ENCODE data around the gene ITGB7.
A peak's percentile ranks its signal among the peaks of the same experiment; 100 is the strongest.

The ITGB7 gene, protein sequence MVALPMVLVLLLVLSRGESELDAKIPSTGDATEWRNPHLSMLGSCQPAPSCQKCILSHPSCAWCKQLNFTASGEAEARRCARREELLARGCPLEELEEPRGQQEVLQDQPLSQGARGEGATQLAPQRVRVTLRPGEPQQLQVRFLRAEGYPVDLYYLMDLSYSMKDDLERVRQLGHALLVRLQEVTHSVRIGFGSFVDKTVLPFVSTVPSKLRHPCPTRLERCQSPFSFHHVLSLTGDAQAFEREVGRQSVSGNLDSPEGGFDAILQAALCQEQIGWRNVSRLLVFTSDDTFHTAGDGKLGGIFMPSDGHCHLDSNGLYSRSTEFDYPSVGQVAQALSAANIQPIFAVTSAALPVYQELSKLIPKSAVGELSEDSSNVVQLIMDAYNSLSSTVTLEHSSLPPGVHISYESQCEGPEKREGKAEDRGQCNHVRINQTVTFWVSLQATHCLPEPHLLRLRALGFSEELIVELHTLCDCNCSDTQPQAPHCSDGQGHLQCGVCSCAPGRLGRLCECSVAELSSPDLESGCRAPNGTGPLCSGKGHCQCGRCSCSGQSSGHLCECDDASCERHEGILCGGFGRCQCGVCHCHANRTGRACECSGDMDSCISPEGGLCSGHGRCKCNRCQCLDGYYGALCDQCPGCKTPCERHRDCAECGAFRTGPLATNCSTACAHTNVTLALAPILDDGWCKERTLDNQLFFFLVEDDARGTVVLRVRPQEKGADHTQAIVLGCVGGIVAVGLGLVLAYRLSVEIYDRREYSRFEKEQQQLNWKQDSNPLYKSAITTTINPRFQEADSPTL

DNA sequence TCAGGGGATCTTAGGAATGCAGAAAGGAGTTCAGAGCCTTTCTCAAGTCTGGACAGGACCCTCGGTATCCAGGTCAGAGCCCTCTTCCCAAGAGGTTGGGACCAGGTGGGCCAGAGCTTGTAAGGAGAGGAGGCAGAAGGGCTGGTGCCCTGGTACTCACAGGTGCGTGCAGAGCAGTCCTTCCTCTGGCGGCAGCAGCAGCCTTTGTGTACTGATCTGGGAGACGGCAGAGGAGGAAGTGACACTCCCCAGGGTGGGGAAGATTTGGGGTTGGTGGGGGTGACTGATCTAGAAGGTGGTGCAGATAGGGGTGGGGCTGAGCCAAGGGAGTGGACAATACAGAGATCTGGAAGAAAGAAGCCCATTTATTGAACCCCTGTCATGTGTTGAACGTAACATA is at the start of gene ITGB7:
TSS of gene ITGB7 (minus strand) at position 210 of the 400 bp plus-strand sequence. CDS start 6,808 bp downstream, outside the sequence.
- DNase-seq, result no peak

DNA sequence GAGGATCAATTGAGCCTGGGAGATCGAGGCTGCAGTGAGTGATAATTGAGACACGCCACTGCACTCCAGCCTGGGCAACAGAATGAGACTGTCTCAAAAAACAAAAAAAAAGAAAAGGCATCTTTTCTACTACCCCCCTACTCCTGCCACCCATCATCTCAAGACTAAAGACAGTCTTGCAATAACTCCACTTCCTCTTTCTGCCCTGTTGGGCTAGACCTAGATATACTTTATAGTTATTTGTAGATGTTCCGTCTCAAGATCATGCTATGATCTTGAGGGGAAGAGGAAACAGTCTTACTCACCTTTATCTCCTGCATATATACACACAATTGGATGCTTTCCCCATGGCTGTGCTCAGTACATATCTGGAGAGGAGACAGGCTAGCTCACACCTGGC is 48.9 kb upstream of the ITGB7 start:
- DNase-seq, result no peak

DNA sequence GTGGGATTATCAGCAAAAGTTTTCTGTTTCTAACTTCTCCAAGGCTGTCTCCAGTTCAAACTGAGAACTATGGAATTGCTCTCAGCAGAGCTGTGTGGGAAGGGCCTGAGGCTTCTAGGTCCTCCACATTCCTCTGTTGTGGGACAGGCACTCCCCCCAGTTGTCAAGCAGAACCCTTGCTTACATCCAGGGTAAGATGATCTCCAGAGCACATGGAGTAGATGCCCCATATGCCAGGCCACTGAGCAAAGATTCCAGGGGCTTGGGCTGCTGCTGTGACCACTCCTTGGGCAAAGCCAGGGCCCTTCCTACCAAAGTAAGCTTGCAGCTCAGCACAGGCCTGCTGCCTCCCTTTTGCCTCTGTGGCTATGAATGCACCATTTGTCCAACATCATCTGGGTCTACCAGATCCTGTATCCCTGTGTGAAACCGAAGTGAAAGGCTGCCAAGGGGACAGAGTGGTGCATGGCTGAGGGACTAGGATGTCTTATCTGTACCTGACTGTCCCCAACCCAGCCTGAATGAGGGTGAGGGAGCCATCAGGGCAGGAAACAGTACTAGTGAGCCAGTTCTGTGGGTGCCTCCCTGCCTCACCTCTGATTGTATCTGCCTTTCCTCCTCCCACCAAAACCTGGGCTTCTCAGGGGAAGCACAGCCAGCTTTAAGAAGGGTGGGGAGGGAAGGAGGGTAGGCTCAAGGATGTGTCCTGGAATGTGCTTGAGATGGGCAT is 47.9 kb upstream of the ITGB7 start:
- DNase-seq, result no peak

DNA sequence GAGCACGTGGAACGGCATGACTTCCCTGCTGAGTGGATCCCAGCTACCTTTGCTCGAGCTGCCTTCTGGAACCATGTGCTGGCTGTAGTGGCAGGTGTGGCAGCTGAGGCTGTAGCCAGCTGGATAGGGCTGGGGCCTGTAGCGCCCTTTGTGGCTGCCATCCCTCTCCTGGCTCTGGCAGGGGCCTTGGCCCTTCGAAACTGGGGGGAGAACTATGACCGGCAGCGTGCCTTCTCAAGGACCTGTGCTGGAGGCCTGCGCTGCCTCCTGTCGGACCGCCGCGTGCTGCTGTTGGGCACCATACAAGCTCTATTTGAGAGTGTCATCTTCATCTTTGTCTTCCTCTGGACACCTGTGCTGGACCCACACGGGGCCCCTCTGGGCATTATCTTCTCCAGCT is 46.2 kb upstream of the ITGB7 start:
- no peak for DNase-seq

DNA sequence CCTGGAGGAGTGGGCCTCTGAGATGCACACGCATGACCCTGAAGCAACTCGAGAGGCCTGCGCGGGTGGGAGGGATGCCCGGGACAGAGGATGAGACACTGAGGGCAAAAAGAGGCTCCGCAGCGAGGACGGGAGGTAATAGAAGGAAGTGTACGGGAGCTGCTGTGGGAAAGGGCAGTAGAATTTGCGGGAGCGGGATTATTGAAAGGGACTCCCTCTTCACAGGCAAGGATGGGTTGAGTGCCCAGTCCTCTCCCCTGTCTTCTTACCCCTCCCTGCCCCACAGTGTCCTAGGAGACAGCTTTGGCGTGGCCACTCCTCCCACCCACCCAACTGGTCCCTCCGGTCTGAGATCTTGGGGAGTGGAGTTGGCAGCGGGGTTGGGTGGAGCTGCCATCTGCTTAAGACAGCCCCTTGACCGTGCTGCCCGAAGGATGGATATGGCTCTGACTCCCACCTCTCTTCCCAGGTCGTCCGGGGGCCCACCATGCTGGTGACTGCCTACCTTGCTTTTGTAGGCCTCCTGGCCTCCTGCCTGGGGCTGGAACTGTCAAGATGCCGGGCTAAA is 45.4 kb upstream of the ITGB7 start:
- DNase-seq, result peak; percentile 14

DNA sequence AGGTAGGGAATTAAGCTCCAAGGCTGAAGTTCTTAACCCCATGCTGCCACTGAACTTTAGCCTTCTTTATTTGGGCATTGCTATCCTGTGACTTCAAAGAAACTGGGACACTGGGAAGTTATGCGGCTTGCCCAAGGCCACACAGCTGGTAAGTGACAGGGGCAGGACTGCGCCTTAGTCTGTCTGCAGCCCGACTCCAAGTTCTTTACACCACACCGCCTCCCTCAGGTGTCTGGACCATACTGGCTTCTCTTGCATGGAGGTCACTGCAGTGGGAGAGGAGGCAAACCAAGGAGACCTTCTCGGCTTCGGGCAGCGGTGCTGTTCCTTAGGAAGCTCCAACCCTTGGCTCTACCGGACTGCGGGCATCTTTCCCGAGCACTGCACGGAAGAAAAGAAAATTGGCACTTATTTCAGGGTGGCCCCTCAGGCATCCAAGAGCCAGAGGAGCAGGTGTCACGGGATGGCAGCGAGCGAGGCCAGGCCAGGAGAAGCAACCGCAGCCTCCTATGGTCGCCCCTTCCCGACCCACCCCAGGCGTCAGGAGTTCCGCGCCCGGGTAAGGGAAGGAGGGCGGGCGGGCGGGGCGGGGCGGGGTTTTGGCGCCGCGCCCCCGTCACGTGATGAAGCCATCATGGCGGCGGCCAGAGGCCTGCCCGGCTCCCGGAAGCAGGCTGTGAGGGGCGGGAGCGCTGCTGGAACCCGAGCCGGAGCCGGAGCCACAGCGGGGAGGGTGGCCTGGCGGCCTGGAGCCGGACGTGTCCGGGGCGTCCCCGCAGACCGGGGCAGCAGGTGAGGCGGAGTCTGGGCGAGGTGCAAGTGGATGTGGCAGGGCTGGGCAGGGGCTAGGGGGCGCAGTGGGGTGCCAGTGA is 44.7 kb upstream of the ITGB7 start:
- DNase-seq, result peak; percentile 65

DNA sequence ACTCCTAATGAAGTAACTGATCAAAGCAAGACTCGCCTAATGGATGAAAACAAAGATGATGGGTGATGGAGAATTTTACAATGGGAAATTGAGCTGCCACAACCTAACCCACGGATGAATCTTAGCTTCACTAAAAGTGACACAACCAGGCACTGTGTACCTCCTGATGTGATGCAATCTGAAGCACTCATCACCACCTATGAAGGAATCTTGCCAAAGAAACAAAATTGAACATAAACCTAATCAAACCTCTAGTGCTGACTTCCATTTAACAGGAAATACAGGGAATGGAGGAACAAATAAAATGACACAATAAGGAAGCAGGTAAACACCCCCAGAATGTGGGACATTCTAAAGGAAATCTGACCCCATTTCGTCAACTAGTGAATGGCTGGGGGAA is 38.2 kb upstream of the ITGB7 start:
- no peak for DNase-seq

DNA sequence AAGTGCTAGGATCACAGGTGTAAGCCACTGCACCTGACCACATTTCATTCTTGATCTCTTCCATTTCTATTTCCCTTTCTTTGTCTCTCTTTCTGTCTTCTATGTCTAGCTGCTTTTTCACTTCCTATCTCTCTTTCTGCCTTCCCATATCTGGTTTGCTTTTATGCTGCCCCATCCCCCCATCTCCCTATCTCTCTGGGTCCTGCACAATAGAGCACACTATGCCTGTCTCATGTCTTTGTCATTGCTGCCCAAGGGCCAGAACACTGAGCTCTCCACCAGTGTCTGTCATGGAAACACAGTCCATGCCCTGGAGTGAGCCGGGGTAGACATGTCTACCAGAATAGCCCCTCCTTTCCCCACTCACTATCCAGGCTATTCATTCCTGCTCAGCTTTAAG is 37.3 kb upstream of the ITGB7 start:
- no peak for DNase-seq

DNA sequence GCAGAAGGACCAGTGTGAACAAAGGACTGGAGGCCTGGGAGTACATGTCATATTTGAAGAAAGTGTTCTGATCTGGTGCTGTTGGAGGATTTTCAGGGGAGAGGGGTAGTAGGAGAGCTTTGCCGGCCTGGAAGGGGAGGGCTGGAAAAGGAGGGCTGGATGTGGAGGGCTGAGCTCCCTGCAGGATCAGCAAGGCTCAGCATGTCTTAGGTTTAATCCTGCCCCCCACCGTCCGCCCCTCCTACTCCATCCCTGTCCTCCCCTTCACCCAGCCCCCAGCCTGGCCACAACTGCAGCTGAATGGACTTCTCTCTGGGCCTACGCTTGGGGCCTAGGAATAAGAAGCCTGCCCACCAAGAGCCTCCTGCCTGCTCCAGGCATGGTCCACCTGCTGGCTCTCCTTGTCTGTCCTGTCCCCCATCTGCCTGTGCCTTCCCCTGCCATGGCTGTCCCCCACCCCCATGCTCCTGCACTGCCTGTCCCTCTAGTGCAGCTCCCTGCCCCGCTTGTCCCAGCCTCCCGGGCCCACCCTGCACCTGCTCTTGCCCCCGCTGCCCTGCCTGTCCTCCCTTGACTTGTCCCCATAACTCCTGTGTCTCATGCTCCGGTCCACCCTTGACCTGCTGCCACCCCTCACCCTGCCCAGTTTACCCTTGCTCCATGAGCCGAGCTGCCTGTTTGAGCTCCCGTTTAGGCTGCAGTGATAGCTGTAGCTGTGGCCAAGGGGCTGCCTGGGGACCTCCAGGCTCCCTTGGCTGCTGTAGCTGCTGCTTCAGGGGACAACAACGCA is 34.8 kb upstream of the ITGB7 start:
- DNase-seq, result no peak

DNA sequence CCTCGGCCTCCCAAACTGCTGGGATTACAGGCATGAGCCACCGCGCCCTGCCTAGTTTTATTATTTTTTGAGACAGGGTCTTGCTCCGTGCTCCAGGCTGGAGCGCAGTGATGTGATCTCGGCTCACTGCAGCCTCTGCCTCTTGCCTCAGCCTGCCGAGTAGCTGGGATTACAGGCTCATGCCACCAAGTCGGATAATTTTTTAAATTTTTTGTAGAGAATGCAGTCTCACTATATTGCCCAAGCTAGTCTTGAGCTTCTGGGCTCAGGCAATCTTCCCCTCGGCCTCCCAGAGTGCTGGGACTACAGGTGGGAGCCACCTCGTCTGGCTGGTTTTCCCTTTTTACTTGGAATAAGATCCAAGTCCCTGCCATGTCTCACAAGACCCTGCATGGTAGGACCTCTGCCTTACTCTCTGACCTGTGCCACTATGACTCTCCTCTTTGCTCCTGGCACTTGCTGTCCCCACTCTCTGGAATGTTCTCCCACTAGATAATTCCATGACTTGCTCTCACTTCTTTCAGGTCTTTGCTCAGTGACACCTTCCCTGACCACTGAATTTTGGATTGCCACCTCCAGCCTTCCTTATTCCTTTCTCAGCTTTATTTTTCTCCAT is 32.7 kb upstream of the ITGB7 start:
- no peak for DNase-seq

DNA sequence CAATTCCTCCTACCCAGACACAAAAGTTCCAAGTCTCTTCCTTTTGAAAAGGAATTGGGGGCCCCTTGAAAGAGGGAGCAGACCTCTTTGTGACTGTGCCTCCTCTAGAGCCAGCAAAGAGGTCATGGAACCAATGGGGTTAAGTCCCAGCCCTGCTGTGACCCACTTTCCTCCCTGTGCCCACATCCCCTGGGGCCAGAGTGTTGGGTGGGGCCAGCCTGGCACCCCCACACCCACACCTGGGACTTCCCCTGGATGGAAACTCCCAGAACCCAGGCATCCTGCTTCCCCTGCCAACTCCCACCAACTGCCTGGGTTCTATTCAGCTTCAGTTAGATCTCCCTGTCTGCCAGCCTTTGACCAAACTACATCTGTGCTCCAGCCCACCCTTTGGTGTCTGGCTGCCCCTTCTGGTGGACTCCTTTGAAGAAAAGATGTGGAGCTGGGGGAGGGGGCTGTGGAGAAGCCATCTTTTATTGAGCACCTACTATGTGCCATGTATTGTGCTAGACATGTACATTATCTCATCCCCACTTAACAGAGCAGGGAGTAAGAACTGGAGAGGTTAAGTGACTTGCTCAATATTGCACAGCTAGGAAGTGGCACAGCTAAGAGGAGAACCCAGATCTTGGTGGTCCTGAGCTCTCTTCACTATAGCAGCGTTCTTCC is 29.5 kb upstream of the ITGB7 start:
- no peak for DNase-seq

DNA sequence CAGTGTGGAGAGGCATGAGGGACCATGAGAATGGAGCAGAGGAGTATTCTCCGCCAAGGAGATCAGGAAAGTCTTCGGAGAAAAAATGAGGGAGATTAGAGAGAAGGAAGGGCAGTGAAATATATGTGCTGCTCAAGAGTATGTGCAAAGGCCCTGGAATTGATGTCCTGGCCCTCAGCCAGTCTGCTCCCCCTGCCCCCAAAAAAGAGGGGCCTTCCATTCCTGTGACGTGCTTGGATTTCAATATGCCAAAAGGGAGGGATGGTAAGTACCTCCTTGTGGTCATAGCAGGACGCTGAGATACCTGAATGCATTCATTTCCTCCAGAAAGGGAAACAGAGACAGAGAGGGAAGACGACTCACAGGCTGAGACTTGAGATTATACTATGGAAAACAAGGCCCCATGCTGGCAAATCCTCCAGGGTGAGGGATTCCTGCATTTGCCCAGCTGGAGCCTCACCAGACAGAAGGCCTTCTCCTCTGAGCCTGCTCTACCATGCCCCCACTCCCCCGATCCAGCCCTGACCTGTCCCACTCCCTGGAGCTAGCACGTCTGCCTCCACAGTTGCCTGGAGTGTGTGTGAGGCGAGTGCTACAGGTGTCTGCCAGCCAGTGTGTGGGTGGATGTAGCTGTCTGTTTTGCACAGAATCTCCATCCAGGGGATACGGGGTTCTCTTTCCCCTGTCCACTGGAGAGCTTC is 28.8 kb upstream of the ITGB7 start:
- DNase-seq, result no peak

DNA sequence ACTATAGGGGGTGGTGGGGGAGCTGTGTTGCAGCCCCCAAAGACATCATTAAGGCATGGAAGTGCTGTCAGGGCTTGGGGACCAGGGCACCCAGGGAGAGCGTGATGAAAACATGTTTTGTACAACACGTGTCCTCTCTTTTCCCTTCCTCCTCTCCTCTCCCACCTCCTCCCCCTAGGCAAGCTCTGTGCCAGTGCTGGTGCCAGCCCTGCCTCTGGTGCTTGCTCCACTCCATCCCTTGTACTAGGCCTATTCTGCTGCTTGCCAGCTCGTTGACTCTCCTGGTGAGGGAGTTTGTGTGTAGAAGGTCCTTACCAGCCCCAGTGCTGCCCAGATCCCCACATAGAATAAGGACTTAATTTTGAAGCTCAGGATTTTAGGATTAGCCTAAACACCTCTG is 28.1 kb upstream of the ITGB7 start:
- DNase-seq, result no peak

DNA sequence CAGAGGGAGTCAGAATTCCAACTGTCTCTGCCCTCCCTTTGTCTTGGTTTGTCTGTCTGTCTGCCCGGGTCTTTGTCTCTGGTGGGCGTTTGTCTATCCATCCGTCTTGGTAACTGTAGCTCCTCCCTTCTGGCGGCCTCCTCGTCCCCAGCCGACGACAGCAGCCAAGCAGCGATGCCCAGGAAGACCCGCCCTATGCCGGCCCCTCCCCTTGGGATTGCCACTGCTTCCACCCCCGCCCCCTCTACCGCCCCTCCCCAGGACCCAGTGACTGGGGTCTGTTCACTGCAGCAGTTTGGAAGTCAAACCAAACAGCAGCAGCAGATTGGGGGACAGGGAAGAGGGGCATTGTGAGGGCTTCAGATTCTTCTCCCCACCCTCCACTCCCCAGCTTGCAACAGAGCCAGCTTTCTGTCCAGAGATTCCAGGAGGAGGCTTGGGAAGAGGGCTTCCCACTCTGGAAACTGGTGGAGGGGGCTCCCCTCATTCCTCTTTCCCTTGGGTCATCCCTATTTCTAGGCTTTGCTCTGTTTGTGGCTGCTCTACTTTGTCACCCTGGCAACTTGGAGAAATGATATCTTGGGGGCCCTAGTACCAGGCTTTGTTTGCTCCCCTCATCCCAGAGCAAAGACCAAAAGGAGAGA is 27.3 kb upstream of the ITGB7 start:
- DNase-seq, result no peak

DNA sequence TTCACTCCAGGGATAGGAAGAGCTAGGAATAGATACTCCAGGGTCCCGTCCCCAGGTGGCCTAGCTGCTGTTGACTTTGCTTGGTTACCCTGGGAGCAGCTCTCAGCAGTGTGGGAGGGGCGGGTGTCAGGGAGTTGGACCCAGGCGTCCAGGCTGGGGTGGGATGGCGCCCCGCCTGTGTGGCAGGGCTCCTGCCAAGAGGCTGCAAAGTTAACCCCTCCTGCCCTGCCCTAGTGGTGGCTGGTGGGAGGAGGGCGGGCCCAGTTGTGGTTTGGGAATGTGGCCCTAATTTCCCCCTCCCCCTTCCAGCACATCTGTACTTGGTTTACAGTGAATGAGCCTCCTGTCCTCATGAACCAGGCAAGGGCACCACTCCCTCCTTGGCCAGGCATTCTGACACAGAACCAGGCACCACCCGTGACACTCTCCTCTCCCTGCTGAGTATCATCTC is 26.6 kb upstream of the ITGB7 start:
- DNase-seq, result no peak

DNA sequence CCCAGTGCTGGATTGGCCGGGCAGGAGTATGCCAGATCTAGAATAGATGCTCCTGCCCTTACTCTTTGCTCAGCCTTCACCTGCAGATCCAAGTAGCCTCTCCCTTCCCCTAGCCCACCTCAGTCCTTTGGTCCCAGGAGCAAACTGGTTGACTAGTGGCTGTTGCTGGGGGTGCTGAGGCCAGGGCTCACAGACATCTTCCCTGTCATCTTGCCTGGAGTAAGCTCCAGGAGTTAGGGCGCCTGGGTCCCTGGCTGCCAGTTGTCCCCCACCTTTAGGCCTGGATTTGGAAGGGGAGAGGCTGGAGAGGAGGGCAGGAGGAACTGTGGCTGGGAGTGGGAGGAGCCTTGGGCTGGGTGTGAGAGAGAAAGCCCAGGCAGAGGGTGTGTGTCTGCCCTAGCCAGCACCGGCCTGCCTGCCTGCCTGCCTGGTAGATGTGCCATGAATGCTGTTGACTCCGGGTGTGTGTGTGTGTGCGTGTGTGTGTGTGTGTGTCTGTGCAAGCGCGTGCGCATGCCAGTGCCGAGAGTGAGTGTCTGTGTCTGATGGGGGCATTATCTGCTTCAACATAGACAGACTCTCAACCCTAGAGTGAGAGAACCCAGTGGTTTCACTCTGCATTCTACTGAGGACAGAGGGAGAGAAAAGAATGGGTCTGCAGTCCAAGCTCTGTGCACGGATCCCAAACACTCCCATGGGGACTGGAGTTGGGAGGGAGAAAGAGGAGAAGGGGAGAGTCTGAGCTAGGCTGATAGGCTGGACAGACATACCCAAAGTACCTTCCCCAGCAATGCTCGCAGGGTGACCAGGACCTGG is 25.8 kb upstream of the ITGB7 start:
- no peak for DNase-seq

DNA sequence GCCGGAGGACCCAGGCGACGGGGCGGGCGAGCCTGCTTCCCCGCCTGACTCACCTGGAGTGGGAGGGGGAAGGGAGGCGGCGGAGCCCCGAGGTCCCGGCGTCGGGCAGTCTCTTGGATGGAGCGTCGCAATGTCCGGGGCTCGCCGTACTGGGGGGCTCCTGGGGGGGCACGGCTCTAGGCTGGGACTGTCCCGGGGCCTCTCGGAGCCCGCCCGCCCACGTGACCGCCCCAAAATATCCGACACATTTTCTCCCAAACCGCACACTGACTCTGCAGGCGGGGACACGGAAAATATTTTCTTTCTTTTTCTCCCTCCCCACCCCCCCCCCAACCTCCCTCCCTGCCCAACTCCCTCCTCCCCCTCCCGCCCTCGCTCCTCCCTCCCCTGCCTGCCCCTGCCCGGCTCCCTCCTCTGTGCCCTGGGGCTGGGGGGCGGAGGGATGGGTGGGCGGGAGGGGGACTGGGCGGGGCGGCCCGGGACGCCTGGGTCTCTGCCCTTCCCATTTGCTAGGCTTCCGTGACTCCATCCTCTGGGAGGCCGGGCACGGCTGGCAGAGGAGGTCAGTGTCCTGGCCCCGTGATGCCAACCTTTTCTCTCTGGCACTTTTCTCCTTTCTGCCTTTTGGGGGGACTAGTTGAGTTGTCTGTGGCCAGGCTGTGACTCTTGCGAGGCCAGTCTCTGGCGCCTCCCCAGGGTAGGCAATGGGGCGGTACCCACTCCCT is 25.0 kb upstream of the ITGB7 start, which contains the start of gene RARG:
TSS of gene RARG (minus strand) at position 289 of the 725 bp plus-strand sequence. CDS start 4,664 bp downstream, outside the sequence.
- peak; percentile 32 for DNase-seq

DNA sequence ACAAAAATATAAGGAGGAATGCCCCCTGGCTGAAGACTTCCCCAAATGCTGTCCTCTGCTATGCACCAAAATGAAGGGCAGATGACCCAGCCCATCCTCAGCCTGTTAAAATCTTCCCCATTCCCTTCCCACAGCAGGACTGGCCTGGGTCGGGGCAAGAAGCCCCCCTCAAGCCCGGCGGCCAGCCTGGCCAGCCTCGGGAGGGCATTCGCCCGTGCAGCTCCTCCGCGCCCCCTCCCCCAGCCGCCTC is 24.5 kb upstream of the ITGB7 start:
- DNase-seq, result no peak
